GM12873 (cell line): ENCODE data around the gene ADCY1.
A peak's percentile ranks its signal among the peaks of the same experiment; 100 is the strongest.

Source experiments
- TF ChIP-seq, protein P1 (sequence below): IDR thresholded peaks from 2 replicates; pipeline ENCODE4 v1.5.1; 2012; ENCODE audit warnings: low read depth, mild to moderate bottlenecking, moderate library complexity, low read length, control low read depth; ENCODE audit not compliant: insufficient read depth; ENCODE audit errors: missing control alignments

Gene ADCY1

DNA sequence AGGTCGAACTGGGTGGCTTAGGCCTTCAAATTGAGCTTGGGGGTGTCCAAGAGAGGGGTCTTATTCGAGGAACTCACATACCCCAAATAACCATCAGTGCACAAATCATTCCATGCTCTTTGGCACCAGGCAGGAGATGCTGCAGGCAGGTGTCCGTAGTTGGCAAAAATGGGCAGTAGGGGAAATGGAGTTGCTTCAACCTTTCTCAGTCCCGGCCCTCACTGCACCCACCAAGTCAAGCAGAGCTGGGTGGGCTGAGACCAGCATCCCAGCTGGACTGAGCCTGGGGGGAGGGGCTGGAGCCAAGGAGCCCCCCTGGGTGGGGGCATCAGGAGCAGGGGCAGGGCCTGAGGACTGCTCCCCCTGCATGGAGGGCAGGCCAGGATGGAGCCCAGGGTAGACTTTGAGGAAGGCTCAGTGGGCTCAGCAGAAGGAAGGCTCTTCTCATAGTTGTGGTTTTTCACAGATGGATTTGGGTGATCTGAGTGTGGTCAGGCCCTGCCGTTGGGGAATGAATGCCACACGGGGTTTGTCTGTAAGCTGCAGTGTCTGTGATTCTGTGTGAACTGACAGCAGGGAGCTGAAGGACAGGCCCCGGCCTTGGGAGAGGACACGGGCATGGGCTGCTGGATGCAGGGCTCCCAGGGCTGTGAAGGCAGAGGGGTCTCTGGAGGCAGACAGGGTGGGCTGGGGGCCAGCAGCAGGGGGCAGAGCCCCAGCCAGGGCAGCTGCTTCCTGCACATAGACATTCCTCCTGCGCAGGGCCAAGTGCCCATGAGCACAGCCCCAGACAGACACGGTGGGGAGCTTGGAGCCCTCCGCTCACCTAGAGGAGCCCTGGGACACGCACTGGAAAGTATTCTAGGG is 144.5 kb downstream of the ADCY1 start:
- TF ChIP-seq, protein P1, sequence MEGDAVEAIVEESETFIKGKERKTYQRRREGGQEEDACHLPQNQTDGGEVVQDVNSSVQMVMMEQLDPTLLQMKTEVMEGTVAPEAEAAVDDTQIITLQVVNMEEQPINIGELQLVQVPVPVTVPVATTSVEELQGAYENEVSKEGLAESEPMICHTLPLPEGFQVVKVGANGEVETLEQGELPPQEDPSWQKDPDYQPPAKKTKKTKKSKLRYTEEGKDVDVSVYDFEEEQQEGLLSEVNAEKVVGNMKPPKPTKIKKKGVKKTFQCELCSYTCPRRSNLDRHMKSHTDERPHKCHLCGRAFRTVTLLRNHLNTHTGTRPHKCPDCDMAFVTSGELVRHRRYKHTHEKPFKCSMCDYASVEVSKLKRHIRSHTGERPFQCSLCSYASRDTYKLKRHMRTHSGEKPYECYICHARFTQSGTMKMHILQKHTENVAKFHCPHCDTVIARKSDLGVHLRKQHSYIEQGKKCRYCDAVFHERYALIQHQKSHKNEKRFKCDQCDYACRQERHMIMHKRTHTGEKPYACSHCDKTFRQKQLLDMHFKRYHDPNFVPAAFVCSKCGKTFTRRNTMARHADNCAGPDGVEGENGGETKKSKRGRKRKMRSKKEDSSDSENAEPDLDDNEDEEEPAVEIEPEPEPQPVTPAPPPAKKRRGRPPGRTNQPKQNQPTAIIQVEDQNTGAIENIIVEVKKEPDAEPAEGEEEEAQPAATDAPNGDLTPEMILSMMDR = no peak

DNA sequence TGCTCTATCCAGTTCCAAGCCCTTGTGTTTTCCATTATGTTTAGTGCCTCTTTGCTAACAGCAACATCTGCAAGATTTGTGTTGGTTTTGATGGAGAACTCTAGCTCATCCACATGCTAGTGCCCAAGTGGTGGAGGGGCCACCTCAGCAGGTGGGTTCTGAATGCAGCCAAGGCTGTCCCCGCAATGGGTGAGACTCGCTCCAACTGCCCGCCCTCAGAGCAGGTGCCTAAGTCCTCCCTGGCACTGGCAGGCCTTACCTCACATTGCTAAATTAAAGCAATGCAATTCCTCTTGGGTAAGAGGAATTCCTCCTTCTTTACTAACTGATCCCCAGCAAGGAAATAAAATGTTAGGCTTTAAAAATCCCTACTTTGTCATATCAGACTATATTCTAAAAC is 146.8 kb downstream of the ADCY1 start:
- TF ChIP-seq, protein P1 = no peak

DNA sequence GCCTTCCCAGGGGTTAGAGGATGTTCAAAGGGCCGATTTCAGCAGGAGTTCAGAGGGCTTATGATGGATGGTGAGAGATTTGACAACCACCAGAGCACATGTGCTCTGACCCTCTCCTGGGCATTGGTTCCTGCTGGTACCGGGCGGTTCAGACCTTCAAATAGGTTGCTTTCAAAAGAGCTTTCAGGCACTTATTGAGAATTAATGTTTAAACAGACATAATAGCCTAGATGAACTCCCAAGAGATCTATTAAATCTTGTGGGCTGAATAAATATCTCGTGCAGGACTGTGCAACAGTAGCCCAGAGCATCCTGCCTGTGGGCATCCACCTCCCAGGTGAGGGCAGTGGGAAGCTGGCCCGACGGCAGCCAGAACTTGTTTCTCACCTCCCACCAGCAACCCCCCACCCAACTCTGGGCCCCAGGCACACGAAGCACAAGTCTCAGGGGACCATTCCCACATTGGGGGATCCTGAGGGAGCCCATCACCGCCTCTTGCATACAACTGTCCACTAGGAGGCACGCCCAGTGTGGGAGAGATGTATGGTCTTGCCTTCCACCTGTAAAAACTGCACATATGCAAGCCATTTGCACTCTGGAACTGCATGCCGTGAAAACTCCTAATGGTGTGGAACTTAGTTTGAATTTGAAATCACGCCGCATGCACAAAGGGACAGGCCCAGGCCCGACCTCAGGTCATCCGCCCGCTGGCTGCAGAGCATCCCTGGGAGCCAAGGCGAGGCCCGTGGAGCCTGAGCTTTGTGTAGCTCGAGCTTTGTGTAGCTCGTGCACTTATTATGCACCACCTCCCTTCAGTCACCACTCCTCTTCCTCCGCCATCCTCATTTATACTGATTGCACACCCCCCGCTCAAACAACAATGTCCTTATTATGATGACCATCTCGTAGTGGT is 147.8 kb downstream of the ADCY1 start:
- TF ChIP-seq, protein P1 = peak; percentile 23

DNA sequence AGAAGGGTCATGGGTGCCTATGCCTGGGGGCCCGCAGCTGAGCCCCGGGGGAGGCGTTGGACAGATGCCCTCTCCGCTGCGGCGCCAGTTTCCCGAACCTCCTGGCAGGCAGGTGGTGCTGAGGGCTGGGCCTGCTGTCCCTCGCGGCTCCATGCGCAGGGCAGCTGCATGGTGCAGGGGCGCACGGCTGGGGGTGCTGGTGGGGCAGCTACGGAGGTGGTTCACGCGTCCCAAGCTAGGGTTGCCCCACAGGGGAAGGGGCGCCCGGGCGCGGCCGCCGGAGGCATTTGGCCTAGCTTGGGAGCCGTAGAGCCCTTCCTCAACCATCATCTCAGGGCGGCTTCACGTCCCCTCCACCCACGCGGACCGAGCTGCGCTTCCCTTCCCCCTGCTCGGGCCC is 152.7 kb downstream of the ADCY1 start:
- TF ChIP-seq, protein P1 = no peak
